ENCODE measurements around the gene IFNGR2. TPM values are rescaled to one million over a fixed set of nuclear protein-coding genes. Genes with fewer than 3 reads are reported as not detected.

Gene IFNGR2
- total and polyA plus RNA-seq, 2 donors (not counting 3 experiments of a cell fraction or from before 2014, with no cell fraction given), result 44.2 to 46.1 TPM

- dilution Hi-C loops (cut with MboI; ENCODE audit: extremely low pct_ligation_motif_present, low sequenced_read_pairs), result no loop called here
- Histone ChIP-seq H3K9me1 (replicated peaks; ENCODE audit: control insufficient read depth, extremely low read depth, insufficient read depth, low read length) (no peaks in the 10 kb centered on the region), H3K4me1 (ENCODE audit: control insufficient read depth, extremely low read depth, insufficient read depth, low read length) (peaks cover 12% of the 10 kb centered on the region), H3K4me3 (replicated peaks in 1 of 3; ENCODE audit: insufficient read depth in 1 of 3, low read depth in 1 of 3, low read length in 3 of 3) (no peak overlapping the region), H2AFZ (ENCODE audit: low read depth, low read length) (no peak overlapping the region), H3K4me2 (ENCODE audit: insufficient read depth, low read length) (no peak overlapping the region), H4K20me1 (replicated peaks; ENCODE audit: control insufficient read depth, extremely low read depth, insufficient read depth, low read length) (no peaks in the 10 kb centered on the region), H3K9ac (replicated peaks; ENCODE audit: extremely low read depth, insufficient read depth, low read length) (no peak overlapping the region), H3K79me2 (ENCODE audit: control insufficient read depth, insufficient read depth, low read length) (no peaks in the 10 kb centered on the region), H3K27ac (ENCODE audit: insufficient read depth, low read depth, low read length) (no peak overlapping the region), H3K36me3 (ENCODE audit: control insufficient read depth in 2 of 2, extremely low read depth in 1 of 2, insufficient read depth in 2 of 2, low read length in 2 of 2) (peaks cover 6 to 46% of the 10 kb centered on the region in 2 experiments), H3K9me3 (replicated peaks; ENCODE audit: control insufficient read depth, insufficient read depth, low read length) (no peaks in the 10 kb centered on the region), H3K27me3 (ENCODE audit: control insufficient read depth in 2 of 2, insufficient read depth in 2 of 2, low read length in 2 of 2) (no peaks in the 10 kb centered on the region)
- peak; percentile 23 for DNase-seq (ENCODE audit: low read depth, low spot score)
- ChIA-PET POLR2A (interaction anchor here (0.6 kb wide), 1 partner anchor 42 kb away, joined by 6 read pairs; no protein-coding TSS in a partner anchor), CTCF (interaction anchor here (0.8 to 2.5 kb wide), 7 partner anchors 15 to 230 kb away, joined by 3 to 18 read pairs (median 4); partner anchors contain the start of gene TMEM50B)
- no peak for TF ChIP-seq CTCF (IDR thresholded peaks at IDR 0.05; ENCODE audit: extremely low read depth in 1 of 2, insufficient read depth in 1 of 2, low read depth in 1 of 2, low read length in 2 of 2)
- TF ChIP-seq, protein P1, sequence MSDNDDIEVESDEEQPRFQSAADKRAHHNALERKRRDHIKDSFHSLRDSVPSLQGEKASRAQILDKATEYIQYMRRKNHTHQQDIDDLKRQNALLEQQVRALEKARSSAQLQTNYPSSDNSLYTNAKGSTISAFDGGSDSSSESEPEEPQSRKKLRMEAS (IDR thresholded peaks at IDR 0.05; ENCODE audit: insufficient read depth, insufficient read length), result no peak
- TF ChIP-seq EZH2 (IDR thresholded peaks at IDR 0.05; ENCODE audit: borderline replicate concordance, low read depth, low read length, severe bottlenecking), result no peak
- no peak for TF ChIP-seq POLR2A (IDR thresholded peaks at IDR 0.05; ENCODE audit: low read depth, low read length)
- TF ChIP-seq POLR2AphosphoS5 (IDR thresholded peaks at IDR 0.05; ENCODE audit: insufficient read depth, low read depth, low read length), result no peak
- TF ChIP-seq GATA2 (IDR thresholded peaks at IDR 0.05; ENCODE audit: insufficient read depth, insufficient read length, low read depth, low read length), result no peak
- no peak for TF ChIP-seq FOS (IDR thresholded peaks at IDR 0.05; ENCODE audit: borderline replicate concordance, insufficient read depth, low read length)
- no peak for TF ChIP-seq JUN (IDR thresholded peaks at IDR 0.05; ENCODE audit: borderline replicate concordance, insufficient read depth, insufficient read length, low read depth)
- TF ChIP-seq MYC (IDR thresholded peaks at IDR 0.05; ENCODE audit: low read depth, low read length), result no peak
- peak; percentile 54 for FAIRE-seq
- intact Hi-C loops (cut with micrococcal nuclease), result no loop called here
- no TSS peak for BruUV-seq (replicated peaks)
Measured at GRCh38 chr21:33428669-33429068, 25.5 kb downstream of the IFNGR2 start.

All from endothelial cell of umbilical vein (primary cell).